ENCODE results near the gene CPT1B. TPM values are rescaled to one million over a fixed set of nuclear protein-coding genes. Genes with fewer than 3 reads are reported as not detected.
"Not testable (repeated sequence)": the region's sequence is repeated elsewhere in the genome, so short reads cannot be mapped to it uniquely, and the experiment has no call there.

CPT1B gene
- total RNA-seq, 2 donors from 2014 or later = 22.6 to 26.6 TPM

- DNase-seq = no peak
- ATAC-seq = no peak
- intact Hi-C loops (cut with DNase I, micrococcal nuclease) = no loop called here
Observed at GRCh38 chr22:50611341-50612060, 33.3 kb upstream of the CPT1B start.

DNA sequence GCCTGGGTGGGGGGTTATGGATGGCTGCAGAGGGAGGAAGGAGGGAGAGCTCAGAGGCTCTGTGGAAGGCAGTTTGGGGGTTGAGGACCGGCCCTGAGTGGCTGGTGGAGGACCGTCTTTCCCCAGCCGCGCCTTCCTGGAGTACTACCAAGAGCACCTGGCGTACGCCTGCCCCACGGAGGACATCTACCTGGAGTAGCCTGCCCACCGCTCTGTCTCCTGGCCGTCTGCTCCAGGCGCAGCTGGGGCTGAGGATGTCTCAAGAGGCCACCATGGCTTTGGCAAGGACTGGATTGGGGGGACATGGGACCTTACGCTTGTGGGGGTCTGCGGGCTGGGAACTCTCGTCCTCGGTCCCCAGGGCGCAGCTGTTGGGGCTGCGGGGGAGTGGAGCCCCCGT, 32.4 kb upstream of the CPT1B start:
- no peak for DNase-seq
- no peak for ATAC-seq
- intact Hi-C loops (cut with DNase I, micrococcal nuclease) = no loop called here

- no peak for ATAC-seq
- intact Hi-C loops (cut with DNase I, micrococcal nuclease) = no loop called here
Observed at GRCh38 chr22:50610041-50610451, 31.8 kb upstream of the CPT1B start.

GRCh38 chr22:50609599-50609998, 31.4 kb upstream of the CPT1B start:
- ATAC-seq (no peak), DNase-seq (no peak)
- intact Hi-C loops (cut with DNase I, micrococcal nuclease) = no loop called here

More at GRCh38 chr22:50610041-50610451, 31.8 kb upstream of the CPT1B start:
- no peak for DNase-seq

GRCh38 chr22:50608996-50609395, 30.8 kb upstream of the CPT1B start:
- no peak for ATAC-seq
- intact Hi-C loops (cut with DNase I, micrococcal nuclease) = no loop called here
- no peak for DNase-seq

DNA sequence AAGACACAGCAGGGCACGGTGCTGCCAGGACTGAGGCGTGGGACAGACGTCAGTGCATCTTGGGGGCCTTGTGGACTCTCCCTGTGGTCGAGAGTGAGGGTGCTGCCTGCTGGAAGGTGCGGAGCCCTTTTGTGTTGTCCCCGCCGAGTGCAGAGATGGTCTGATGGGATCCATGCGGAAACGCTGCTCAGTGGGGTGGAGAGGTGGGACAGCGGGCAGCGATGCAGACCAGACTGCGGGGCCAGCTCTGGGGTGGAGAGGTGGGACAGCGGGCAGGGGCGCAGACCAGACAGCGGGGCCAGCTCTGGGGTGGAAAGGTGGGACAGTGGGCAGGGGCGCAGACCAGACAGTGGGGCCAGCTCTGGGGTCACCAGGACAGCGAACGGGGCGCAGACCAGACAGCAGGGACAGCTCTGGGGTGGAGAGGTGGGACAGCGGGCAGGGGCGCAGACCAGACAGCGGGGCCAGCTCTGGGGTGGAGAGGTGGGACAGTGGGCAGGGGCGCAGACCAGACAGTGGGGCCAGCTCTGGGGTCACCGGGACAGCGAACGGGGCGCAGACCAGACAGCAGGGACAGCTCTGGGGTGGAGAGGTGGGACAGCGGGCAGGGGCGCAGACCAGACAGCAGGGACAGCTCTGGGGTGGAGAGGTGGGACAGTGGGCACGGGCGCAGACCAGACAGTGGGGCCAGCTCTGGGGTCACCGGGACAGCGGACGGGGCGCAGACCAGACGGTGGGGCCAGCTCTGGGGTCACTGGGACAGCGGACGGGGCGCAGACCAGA, 30.0 kb upstream of the CPT1B start:
- DNase-seq; intact Hi-C loops (cut with DNase I, micrococcal nuclease); ATAC-seq: not testable (repeated sequence)

- intact Hi-C loops (cut with DNase I, micrococcal nuclease) = no loop called here
- ATAC-seq (no peak), DNase-seq (no peak)
Observed at GRCh38 chr22:50607659-50608020, 29.4 kb upstream of the CPT1B start.

GRCh38 chr22:50606946-50607658, 28.9 kb upstream of the CPT1B start:
- intact Hi-C loops (cut with DNase I, micrococcal nuclease) = no loop called here
- ATAC-seq = no peak

DNA sequence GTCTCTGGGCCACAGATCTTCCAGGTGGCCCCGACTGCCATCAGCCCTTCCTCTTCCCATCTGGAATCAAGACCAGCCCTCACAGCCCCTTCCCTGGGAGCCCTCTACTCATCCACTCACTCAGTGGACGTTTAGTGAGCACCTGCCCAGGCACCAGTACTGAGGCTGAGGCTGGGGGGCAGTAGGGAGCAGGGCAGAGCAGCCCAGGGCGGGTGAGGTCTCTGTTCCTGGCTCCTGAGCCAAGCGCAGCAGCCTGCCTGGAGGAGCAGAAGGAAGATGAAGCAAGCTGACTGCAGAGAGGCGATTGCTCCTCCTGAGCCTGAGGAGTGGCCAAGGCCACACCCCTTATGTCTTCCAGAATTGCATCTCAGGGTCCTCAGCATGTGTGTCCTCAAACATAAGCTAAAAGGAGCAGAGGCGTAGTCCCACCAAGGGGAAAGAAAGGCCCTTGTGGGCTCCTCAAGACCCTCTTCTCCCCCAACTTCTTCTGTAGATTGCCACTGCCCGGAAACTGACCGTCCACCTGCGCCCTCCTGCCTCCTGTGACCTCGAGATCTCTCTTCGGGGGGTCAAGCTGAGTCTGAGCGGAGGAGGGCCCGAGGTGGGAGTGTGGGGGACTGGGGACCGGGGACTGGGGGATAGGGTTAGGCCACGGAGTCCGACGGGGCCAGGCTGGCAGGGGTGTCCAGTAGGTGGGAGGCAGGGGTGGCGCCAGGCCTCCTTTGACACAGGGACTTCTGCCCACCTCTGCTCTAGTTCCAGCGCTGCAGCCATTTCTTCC, 28.1 kb upstream of the CPT1B start:
- no peak for DNase-seq
- intact Hi-C loops (cut with DNase I, micrococcal nuclease) = no loop called here
- no peak for ATAC-seq

More at GRCh38 chr22:50606946-50607658, 28.9 kb upstream of the CPT1B start:
- DNase-seq = no peak

DNA sequence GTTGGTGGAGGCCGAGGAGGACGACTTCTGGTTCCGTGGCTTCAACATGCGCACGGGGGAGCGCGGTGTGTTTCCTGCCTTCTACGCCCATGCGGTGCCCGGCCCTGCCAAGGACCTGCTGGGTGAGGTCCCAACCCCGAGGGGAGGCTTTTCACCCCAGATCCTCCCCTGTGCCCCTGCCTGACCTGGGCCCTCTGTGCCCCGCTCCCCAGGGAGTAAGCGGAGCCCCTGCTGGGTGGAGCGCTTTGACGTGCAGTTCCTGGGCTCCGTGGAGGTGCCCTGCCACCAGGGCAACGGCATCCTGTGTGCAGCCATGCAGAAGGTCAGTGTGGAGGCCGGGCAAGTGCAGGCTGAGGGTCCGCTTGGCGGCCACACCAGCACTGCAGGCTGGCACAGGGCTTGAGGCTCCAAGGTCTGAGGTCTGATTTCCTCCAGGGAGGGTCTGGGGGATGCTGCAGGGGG, 27.4 kb upstream of the CPT1B start:
- no peak for ATAC-seq
- DNase-seq = no peak
- intact Hi-C loops (cut with DNase I, micrococcal nuclease) = no loop called here

DNA sequence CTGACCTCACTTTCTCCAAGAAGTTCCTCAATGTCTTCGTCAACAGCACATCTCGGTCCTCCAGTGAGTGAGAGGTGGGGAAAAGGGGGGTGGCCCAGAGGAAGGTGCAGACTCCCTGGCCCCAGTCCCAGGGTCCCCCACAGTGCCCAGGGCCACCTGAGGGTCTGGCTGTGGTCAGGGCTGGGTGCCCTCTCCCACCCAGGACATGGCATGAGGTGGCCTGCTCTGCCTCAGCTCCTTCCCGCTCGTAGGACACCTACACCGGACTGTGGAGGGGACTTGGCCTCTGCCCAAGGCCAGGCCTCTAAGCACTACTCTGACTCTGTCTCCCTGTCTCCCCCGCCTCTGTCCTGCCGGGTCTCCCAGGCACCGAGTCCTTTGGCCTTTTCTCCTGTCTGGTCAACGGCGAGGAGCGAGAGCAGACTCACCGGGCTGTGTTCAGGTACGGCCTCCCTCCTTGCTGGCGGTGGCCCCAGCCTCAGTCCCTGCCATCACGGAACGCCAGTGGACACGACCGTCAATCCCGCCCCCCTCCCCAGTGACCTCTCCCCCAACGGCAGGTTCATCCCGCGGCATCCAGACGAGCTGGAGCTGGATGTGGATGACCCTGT, 26.9 kb upstream of the CPT1B start:
- DNase-seq (no peak), ATAC-seq (no peak)
- intact Hi-C loops (cut with DNase I, micrococcal nuclease) = no loop called here

GRCh38 chr22:50604256-50605001, 26.2 kb upstream of the CPT1B start:
- DNase-seq = no peak
- intact Hi-C loops (cut with DNase I, micrococcal nuclease) = no loop called here
- no peak for ATAC-seq

DNA sequence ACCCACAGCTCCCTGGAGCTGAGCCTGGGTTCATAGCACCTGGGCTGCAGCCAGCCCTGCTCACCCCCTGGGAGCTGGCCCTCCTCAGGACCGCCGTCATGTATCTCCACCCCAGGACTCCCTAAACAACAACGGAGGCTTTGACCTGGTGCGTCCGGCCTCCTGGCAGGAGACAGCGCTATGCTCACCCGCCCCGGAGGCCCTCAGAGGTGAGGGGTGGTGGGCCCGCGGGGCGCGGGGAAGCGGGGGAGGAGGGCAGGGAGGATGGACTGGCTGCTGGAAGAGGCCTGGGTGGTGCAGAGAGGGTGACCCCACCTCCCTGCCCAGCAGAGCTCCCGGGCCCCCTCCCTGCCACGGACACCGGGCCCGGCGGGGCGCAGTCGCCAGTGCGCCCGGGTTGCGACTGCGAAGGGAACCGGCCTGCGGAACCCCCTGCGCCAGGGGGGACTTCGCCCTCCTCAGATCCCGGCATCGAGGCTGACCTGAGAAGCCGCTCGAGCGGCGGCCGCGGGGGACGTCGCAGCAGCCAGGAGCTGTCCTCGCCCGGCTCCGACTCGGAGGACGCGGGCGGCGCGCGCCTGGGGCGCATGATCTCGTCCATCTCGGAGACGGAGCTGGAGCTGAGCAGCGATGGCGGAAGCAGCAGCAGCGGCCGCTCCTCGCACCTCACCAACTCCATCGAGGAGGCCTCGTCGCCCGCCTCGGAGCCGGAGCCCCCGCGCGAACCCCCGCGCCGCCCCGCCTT, 25.5 kb upstream of the CPT1B start:
- ATAC-seq = no peak
- DNase-seq = no peak
- intact Hi-C loops (cut with DNase I, micrococcal nuclease) = no loop called here

DNA sequence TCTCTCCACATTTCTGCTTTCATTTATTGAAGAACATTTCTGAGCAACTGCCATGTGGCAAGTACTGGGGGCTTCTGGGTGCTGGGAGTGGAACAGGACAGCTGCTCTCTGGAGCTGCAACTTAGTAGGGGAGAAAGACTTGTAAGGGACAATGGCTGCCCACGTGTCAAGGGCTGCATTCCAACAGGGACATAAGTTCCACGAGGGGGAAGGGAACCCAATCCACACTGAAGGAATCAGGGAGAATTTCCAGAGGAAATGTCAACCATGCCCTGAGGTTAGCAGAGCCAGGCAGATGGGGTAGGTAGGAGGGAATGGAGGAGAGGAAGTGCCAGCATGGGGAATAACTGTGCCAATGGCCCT, 24.1 kb upstream of the CPT1B start:
- ATAC-seq (no peak), DNase-seq (no peak)
- intact Hi-C loops (cut with DNase I, micrococcal nuclease) = no loop called here

GRCh38 chr22:50601669-50602337, 23.6 kb upstream of the CPT1B start:
- intact Hi-C loops (cut with DNase I, micrococcal nuclease) = no loop called here
- ATAC-seq (no peak), DNase-seq (no peak)

- ATAC-seq = no peak
- intact Hi-C loops (cut with DNase I, micrococcal nuclease) = no loop called here
Observed at GRCh38 chr22:50600967-50601668, 22.9 kb upstream of the CPT1B start.

More at GRCh38 chr22:50600967-50601668, 22.9 kb upstream of the CPT1B start:
- no peak for DNase-seq
